HG03565 (cell line): Measurements from ENCODE around the gene OR52A1.

Experiments used
- ATAC-seq: cut with Tn5 transposase; IDR thresholded peaks from one replicate; pipeline ENCODE4 v1.9.1; 2021; ENCODE audit warnings: mild to moderate bottlenecking, moderate library complexity; ENCODE audit not compliant: unreplicated experiment

The OR52A1 gene

GRCh38 chr11:5136261-5136660 is 18.3 kb downstream of the OR52A1 start:
- ATAC-seq = no peak

GRCh38 chr11:5131584-5132335 is 22.8 kb downstream of the OR52A1 start:
- no peak for ATAC-seq

GRCh38 chr11:5129457-5129877 is 25.1 kb downstream of the OR52A1 start:
- no peak for ATAC-seq

GRCh38 chr11:5124891-5125620 is 29.5 kb downstream of the OR52A1 start:
- no peak for ATAC-seq

- peak; percentile 87 for ATAC-seq
Measured at GRCh38 chr11:5123802-5124521, 30.6 kb downstream of the OR52A1 start.

GRCh38 chr11:5118893-5119292 is 35.7 kb downstream of the OR52A1 start:
- ATAC-seq = no peak

GRCh38 chr11:5117588-5117987 is 37.0 kb downstream of the OR52A1 start:
- ATAC-seq = no peak

- ATAC-seq = no peak
Measured at GRCh38 chr11:5115339-5115738, 39.2 kb downstream of the OR52A1 start.

- ATAC-seq = no peak
Measured at GRCh38 chr11:5107285-5107684, 47.3 kb downstream of the OR52A1 start.

- no peak for ATAC-seq
Measured at GRCh38 chr11:5103066-5103465, 51.5 kb downstream of the OR52A1 start.

- no peak for ATAC-seq
Measured at GRCh38 chr11:5102246-5102645, 52.3 kb downstream of the OR52A1 start.

GRCh38 chr11:5096011-5096410 is 58.5 kb downstream of the OR52A1 start:
- ATAC-seq = no peak
